CD4-positive, alpha-beta T cell treated with Interleukin-15 for 1 hour (primary cell): ENCODE data around the gene INHBC.

ENCODE experiments used
- DNase-seq: peaks from one replicate; pipeline ENCODE4 v3.0.0-alpha.2; 2020

Gene INHBC

GRCh38 chr12:57470286-57470969 is 35.8 kb downstream of the INHBC start:
- no peak for DNase-seq

GRCh38 chr12:57470970-57471656 is 36.5 kb downstream of the INHBC start:
- no peak for DNase-seq

GRCh38 chr12:57471661-57472060 is 37.1 kb downstream of the INHBC start:
- DNase-seq: no peak

- DNase-seq: no peak
Observed at GRCh38 chr12:57472391-57472790, 37.8 kb downstream of the INHBC start.

GRCh38 chr12:57473392-57473791 is 38.8 kb downstream of the INHBC start:
- DNase-seq: no peak

- DNase-seq: no peak
Observed at GRCh38 chr12:57473886-57474285, 39.3 kb downstream of the INHBC start.

- no peak for DNase-seq
Observed at GRCh38 chr12:57474430-57474829, 39.8 kb downstream of the INHBC start.

GRCh38 chr12:57474862-57475261 is 40.3 kb downstream of the INHBC start:
- no peak for DNase-seq

GRCh38 chr12:57475271-57476161 is 40.9 kb downstream of the INHBC start:
- no peak for DNase-seq

- peak; percentile 75 for DNase-seq
Observed at GRCh38 chr12:57476162-57476992, 41.8 kb downstream of the INHBC start.

GRCh38 chr12:57476993-57477709 is 42.6 kb downstream of the INHBC start:
- DNase-seq: no peak

GRCh38 chr12:57477710-57478681 is 43.4 kb downstream of the INHBC start:
- DNase-seq: peak; percentile 81

- no peak for DNase-seq
Observed at GRCh38 chr12:57479043-57479375, 44.4 kb downstream of the INHBC start.

- DNase-seq: peak; percentile 81
Observed at GRCh38 chr12:57479376-57480115, 45.0 kb downstream of the INHBC start, which contains the start of gene ARHGAP9. TSS of gene ARHGAP9 (minus strand) at chr12:57479866. CDS start at chr12:57479406, 460 bp downstream.

GRCh38 chr12:57481671-57482070 is 47.1 kb downstream of the INHBC start:
- no peak for DNase-seq

GRCh38 chr12:57483466-57483865 is 48.9 kb downstream of the INHBC start:
- DNase-seq: no peak

GRCh38 chr12:57485695-57486094 is 51.1 kb downstream of the INHBC start:
- no peak for DNase-seq

GRCh38 chr12:57487055-57487596 is 52.5 kb downstream of the INHBC start:
- no peak for DNase-seq

GRCh38 chr12:57487597-57488401 is 53.2 kb downstream of the INHBC start, which contains the start of gene MARS1:
TSS of gene MARS1 (plus strand) at chr12:57488068. CDS start at chr12:57488091, 23 bp downstream.
- peak; percentile 94 for DNase-seq
